Left ventricle myocardium inferior (tissue), 1 donor: ENCODE results near the gene RUNX1. TPM values are rescaled to one million over a fixed set of nuclear protein-coding genes. Genes with fewer than 3 reads are reported as not detected.
A peak's percentile ranks its signal among the peaks of the same experiment; 100 is the strongest.

ENCODE experiments used
- DNase-seq: peaks from one replicate; pipeline ENCODE4 v3.0.0-alpha.2; 2020
- H3K27ac ChIP-seq: fragments of 200-600 bp; replicated peaks from 2 replicates; pipeline ENCODE4 v1.8.0; 2021
- H3K27me3 ChIP-seq: fragments of 200-600 bp; 2 replicates; pipeline ENCODE4 v1.8.0; 2021; ENCODE audit warnings: low read depth
- H3K36me3 ChIP-seq: fragments of 200-600 bp; 2 replicates; pipeline ENCODE4 v1.8.0; 2021
- H3K4me1 ChIP-seq: fragments of 200-600 bp; 2 replicates; pipeline ENCODE4 v1.8.0; 2021
- H3K4me3 ChIP-seq: fragments of 200-600 bp; 2 replicates; pipeline ENCODE4 v1.8.0; 2021; ENCODE audit warnings: mild to moderate bottlenecking, moderate library complexity
- H3K9me3 ChIP-seq: fragments of 200-600 bp; replicated peaks from 2 replicates; pipeline ENCODE4 v1.8.0; 2021
- intact Hi-C: fragments of 100-400 bp; cut with micrococcal nuclease; formaldehyde crosslinking; loops from one replicate; pipeline ENCODE4 v1.11.0; 2022
- total RNA-seq: library from RNA; stranded (reverse); fragmentation: NEBNext Ultra II Directional; extraction: Animal tissue kit (Norgen Biotek cat#: 25700); gene quantifications from one replicate; pipeline ENCODE4 v1.2.1, GENCODE V29; 2021
- TF ChIP-seq, protein P1 (sequence below): fragments of 200-600 bp; IDR thresholded peaks from 2 replicates; pipeline ENCODE4 v1.8.0; 2021; ENCODE audit warnings: antibody characterized with exemption, mild to moderate bottlenecking, borderline replicate concordance
- donor health status: DM: no; HTN: yes; CAD: no; lungs with severe emphysema.

Gene RUNX1
- total RNA-seq, 1 donor from 2014 or later, result 1.5 TPM

DNA sequence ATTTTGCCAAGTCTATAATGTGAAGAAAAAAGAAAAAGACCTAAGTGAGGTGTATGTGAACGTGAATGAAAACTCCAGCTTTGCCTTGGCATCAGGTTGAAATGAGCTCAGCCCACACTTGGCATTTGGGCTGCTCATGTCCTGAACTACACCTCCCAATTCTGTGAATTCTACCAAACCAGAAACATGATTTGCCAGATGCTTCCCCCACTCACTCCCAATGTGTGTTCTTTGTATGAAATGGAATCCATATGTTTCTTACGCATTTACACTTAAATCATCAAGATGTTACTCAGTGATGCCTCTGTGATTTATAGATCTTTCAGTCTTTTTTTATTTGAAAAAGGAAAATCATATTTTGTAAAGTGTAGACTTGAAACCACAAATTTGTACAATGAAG, 32.8 kb upstream of the RUNX1 start:
- TF ChIP-seq, protein P1, sequence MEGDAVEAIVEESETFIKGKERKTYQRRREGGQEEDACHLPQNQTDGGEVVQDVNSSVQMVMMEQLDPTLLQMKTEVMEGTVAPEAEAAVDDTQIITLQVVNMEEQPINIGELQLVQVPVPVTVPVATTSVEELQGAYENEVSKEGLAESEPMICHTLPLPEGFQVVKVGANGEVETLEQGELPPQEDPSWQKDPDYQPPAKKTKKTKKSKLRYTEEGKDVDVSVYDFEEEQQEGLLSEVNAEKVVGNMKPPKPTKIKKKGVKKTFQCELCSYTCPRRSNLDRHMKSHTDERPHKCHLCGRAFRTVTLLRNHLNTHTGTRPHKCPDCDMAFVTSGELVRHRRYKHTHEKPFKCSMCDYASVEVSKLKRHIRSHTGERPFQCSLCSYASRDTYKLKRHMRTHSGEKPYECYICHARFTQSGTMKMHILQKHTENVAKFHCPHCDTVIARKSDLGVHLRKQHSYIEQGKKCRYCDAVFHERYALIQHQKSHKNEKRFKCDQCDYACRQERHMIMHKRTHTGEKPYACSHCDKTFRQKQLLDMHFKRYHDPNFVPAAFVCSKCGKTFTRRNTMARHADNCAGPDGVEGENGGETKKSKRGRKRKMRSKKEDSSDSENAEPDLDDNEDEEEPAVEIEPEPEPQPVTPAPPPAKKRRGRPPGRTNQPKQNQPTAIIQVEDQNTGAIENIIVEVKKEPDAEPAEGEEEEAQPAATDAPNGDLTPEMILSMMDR, result no peak
- Histone ChIP-seq H3K9me3 (no peaks in the 10 kb centered on the region), H3K4me3 (no peak overlapping the region), H3K4me1 (no peaks in the 10 kb centered on the region), H3K36me3 (no peaks in the 10 kb centered on the region), H3K27me3 (peaks cover 63% of the 10 kb centered on the region), H3K27ac (no peak overlapping the region)
- DNase-seq, result no peak
- intact Hi-C loops, result no loop called here

DNA sequence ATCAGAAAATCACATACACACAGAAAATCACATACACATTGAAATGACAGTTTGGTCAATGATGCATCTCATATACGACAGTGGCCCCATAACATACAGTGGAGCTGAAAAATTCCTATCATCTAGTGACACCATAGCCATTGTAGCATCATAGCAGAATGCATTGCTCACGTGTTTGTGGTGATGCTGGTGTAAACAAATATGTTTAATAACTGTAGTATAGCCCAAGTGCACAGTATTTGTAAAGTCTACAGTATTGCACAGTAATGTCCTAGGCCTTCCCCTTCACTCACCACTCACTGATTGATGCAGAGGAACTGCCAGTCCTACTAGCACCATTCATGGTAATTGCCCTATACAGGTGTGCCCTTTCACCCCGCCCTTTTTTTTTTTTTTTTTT, 30.1 kb upstream of the RUNX1 start:
- Histone ChIP-seq H3K4me1 (no peaks in the 10 kb centered on the region), H3K4me3 (no peak overlapping the region), H3K27ac (no peak overlapping the region), H3K27me3 (peaks cover 58% of the 10 kb centered on the region), H3K36me3 (no peaks in the 10 kb centered on the region), H3K9me3 (peaks cover 5% of the 10 kb centered on the region)
- intact Hi-C loops, result no loop called here
- no peak for DNase-seq
- TF ChIP-seq, protein P1, result no peak

DNA sequence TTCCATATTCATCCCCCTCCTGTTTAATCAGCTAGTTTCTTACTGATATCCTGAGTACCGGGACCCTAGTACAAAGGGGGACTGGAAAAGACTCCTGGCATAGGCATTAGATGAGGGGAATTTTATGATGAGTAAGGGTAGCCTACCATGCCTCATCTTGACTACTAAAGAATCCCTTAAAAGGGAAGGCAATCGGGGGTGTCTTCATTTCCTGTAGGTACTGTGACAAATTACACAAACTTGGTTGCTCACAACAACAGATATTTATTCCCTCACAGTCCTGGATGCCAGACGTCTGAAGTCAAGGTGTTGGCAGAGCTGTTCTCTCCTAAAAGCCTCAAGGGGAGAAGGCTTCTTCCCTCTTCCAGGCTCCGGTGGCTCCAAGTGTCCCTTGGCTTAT, 28.9 kb upstream of the RUNX1 start:
- Histone ChIP-seq H3K4me1 (no peaks in the 10 kb centered on the region), H3K9me3 (peaks cover 10% of the 10 kb centered on the region), H3K27me3 (peaks cover 64% of the 10 kb centered on the region), H3K36me3 (no peaks in the 10 kb centered on the region), H3K27ac (no peak overlapping the region), H3K4me3 (no peak overlapping the region)
- TF ChIP-seq, protein P1, result no peak
- no peak for DNase-seq
- intact Hi-C loops, result no loop called here

DNA sequence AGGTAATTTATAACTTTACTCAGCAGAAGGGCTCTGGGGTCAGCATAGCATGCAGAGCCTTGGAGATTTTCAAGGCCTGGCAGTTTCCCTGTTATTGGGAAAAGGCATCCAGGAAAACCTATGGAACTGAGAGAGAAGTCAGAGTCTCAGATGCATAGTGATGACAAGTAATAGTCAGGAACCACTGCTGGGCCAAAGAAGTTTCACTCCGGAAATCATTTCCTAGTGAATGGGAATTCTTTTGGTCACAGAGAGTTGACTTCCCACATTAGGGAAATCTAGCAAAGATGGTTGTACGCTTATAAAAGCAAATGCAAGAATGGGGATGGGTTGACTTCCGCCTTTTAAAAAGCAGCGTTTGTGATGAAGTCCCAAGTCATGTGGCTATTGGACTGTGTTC, 28.4 kb upstream of the RUNX1 start:
- intact Hi-C loops, result no loop called here
- H3K4me3 ChIP-seq, result no peak overlapping the region
- no peaks in the 10 kb centered on the region for H3K36me3 ChIP-seq
- H3K27me3 ChIP-seq, result peaks cover 62% of the 10 kb centered on the region
- peaks cover 10% of the 10 kb centered on the region for H3K9me3 ChIP-seq
- H3K4me1 ChIP-seq, result no peaks in the 10 kb centered on the region
- TF ChIP-seq, protein P1, result no peak
- no peak for DNase-seq
- H3K27ac ChIP-seq, result no peak overlapping the region

DNA sequence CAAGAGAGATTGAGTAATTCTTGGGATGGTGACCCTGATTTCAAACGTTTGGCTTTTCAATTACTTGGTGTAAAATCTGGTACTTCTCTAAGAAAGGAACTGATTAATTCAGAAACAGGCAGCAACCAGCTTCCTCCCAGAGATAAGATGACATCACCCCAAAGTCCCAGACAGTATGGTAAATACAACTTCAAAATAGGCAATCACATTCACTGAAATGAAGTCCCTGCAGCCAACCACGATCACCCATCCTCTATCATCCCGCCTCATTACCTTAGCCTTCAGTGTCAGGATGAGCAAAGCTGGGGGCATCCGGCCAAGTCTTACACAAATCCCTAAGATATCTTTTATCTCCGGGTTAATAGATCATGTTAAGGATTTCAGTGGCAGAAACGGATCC, 26.4 kb upstream of the RUNX1 start:
- Histone ChIP-seq H3K4me1 (no peaks in the 10 kb centered on the region), H3K27ac (no peak overlapping the region), H3K9me3 (peaks cover 10% of the 10 kb centered on the region), H3K27me3 (peaks cover 53% of the 10 kb centered on the region), H3K36me3 (no peaks in the 10 kb centered on the region), H3K4me3 (no peak overlapping the region)
- DNase-seq, result no peak
- TF ChIP-seq, protein P1, result no peak
- intact Hi-C loops, result no loop called here

DNA sequence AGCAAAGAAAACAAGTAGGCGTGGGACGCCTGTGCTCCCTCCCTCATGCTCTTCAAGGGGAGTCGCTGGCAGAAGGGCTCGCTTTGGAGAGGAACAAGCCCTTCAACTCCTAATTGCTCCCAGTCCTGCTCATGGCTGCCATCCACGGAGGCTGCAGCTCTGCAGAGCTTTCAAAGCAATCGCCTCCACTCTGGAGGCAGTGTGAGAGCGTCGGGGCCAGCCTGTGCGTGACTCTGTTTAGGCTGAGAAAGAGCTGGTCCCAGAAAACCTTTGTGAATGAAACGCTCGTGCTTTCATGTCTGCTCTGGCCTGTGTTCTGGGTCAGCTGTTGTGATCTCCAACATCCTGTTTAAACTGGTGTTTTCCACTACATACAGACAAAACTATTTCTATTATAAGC, 23.9 kb upstream of the RUNX1 start:
- no peak overlapping the region for H3K4me3 ChIP-seq

More for the DNA sequence above, 23.9 kb upstream of the RUNX1 start:
- peak overlapping the region; percentile 52 for H3K27ac ChIP-seq
- peak; percentile 37 for DNase-seq
- TF ChIP-seq, protein P1, result no peak
- H3K4me1 ChIP-seq, result no peaks in the 10 kb centered on the region
- peaks cover 10% of the 10 kb centered on the region for H3K9me3 ChIP-seq
- peaks cover 58% of the 10 kb centered on the region for H3K27me3 ChIP-seq
- intact Hi-C loops, result no loop called here
- H3K36me3 ChIP-seq, result no peaks in the 10 kb centered on the region
